Measurements from ENCODE around the gene OR6C2.
"Not testable (repeated sequence)": the region's sequence is repeated elsewhere in the genome, so short reads cannot be mapped to it uniquely, and the experiment has no call there.

OR6C2 gene

GRCh38 chr12:55443776-55444175 is at the start of gene OR6C2:
TSS of gene OR6C2 (plus strand) at chr12:55444076. CDS start at chr12:55452214, 8,138 bp downstream.
- no peak for DNase-seq

GRCh38 chr12:55396326-55396725 is 47.5 kb upstream of the OR6C2 start:
- no peak for DNase-seq

GRCh38 chr12:55400229-55400628 is 43.6 kb upstream of the OR6C2 start, which contains the start of gene OR6C65:
TSS of gene OR6C65 (plus strand) at chr12:55400529. CDS start at chr12:55400529, 0 bp downstream.
- no peak for DNase-seq

GRCh38 chr12:55407866-55408265 is 36.0 kb upstream of the OR6C2 start:
- no peak for DNase-seq

GRCh38 chr12:55409133-55409532 is 34.7 kb upstream of the OR6C2 start:
- not testable (repeated sequence) for DNase-seq

GRCh38 chr12:55412138-55412537 is 31.7 kb upstream of the OR6C2 start:
- DNase-seq = not testable (repeated sequence)

GRCh38 chr12:55413498-55414388 is 30.1 kb upstream of the OR6C2 start:
- DNase-seq = not testable (repeated sequence)

- DNase-seq = not testable (repeated sequence)
Measured at GRCh38 chr12:55414396-55414823, 29.5 kb upstream of the OR6C2 start.

- DNase-seq = not testable (repeated sequence)
Measured at GRCh38 chr12:55414889-55415288, 29.0 kb upstream of the OR6C2 start.

GRCh38 chr12:55416961-55417360 is 26.9 kb upstream of the OR6C2 start:
- no peak for DNase-seq

- no peak for DNase-seq
Measured at GRCh38 chr12:55420307-55420962, 23.4 kb upstream of the OR6C2 start.

- no peak for DNase-seq
Measured at GRCh38 chr12:55425954-55426353, 17.9 kb upstream of the OR6C2 start, which contains the start of gene OR6C76. TSS of gene OR6C76 (plus strand) at chr12:55426254. CDS start at chr12:55426254, 0 bp downstream.

GRCh38 chr12:55428331-55429243 is 15.3 kb upstream of the OR6C2 start:
- DNase-seq = no peak

- DNase-seq = not testable (repeated sequence)
Measured at GRCh38 chr12:55441233-55441632, 2.6 kb upstream of the OR6C2 start.

GRCh38 chr12:55445357-55445756 is 1.5 kb downstream of the OR6C2 start:
- DNase-seq = no peak

GRCh38 chr12:55446326-55446725 is 2.5 kb downstream of the OR6C2 start:
- DNase-seq = no peak

GRCh38 chr12:55448825-55449224 is 4.9 kb downstream of the OR6C2 start:
- no peak for DNase-seq

GRCh38 chr12:55464926-55465325 is 21.1 kb downstream of the OR6C2 start:
- DNase-seq = not testable (repeated sequence)

- DNase-seq = no peak
Measured at GRCh38 chr12:55467836-55468235, 24.0 kb downstream of the OR6C2 start.

GRCh38 chr12:55469291-55469690 is 25.4 kb downstream of the OR6C2 start:
- no peak for DNase-seq

GRCh38 chr12:55470088-55470829 is 26.4 kb downstream of the OR6C2 start, which contains the start of gene OR6C70:
TSS of gene OR6C70 (minus strand) at chr12:55470138. CDS start at chr12:55470138, 0 bp downstream.
- no peak for DNase-seq

- DNase-seq = no peak
Measured at GRCh38 chr12:55472264-55472663, 28.4 kb downstream of the OR6C2 start.
